GM12892 (cell line): ENCODE data around the gene SIK3.

Experiments used
- POLR2A ChIP-seq: IDR thresholded peaks from 2 replicates; pipeline ENCODE4 v1.6.1; 2011; ENCODE audit warnings: low read depth, low read length, control low read depth
- POLR2AphosphoS5 ChIP-seq: IDR thresholded peaks from 2 replicates; pipeline ENCODE4 v1.6.1; 2011; ENCODE audit warnings: low read depth, low read length, control low read depth
- TAF1 ChIP-seq: IDR thresholded peaks from 2 replicates; pipeline ENCODE4 v1.6.1; 2011; ENCODE audit warnings: low read depth, mild to moderate bottlenecking, control low read depth, low read length, borderline replicate concordance

DNA sequence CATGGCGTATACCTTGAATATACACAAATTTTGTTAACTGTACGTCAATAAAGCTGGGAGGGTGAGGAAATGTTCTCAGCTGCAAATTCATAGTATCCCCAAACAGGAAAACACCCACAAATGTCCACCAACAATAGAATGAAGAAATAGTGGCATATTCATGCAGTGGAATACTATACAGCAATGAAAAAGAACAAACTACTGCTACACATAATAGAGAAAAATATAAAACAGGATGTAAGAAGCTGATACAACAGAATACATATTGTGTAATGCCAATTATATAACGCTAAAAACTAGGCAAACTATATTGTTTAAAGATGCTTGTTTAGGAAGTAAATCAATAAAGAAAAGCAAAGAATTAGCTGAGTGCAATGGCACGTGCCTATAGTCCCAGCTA is 81.5 kb downstream of the SIK3 start:
- no peak for TF ChIP-seq TAF1
- no peak for TF ChIP-seq POLR2A
- TF ChIP-seq POLR2AphosphoS5: no peak
